Activated CD4-positive, alpha-beta T cell treated with anti-CD3 and anti-CD28 coated beads, Interleukin-2, Interleukin-6, amounts not matched to agents 100 ng/mL and 50 ng/mL, durations not matched to agents 16 hours and 8 hours (primary cell): Measurements from ENCODE around the gene CHN2.
"Not testable (repeated sequence)": the region's sequence is repeated elsewhere in the genome, so short reads cannot be mapped to it uniquely, and the experiment has no call there.

Source experiments
- DNase-seq: peaks from one replicate; pipeline ENCODE4 v3.0.0-alpha.2; 2020

The CHN2 gene

GRCh38 chr7:29190349-29191045 lies 4.1 kb upstream of the CHN2 start:
- no peak for DNase-seq

GRCh38 chr7:29192323-29192722 lies 2.3 kb upstream of the CHN2 start:
- DNase-seq, result no peak

DNA sequence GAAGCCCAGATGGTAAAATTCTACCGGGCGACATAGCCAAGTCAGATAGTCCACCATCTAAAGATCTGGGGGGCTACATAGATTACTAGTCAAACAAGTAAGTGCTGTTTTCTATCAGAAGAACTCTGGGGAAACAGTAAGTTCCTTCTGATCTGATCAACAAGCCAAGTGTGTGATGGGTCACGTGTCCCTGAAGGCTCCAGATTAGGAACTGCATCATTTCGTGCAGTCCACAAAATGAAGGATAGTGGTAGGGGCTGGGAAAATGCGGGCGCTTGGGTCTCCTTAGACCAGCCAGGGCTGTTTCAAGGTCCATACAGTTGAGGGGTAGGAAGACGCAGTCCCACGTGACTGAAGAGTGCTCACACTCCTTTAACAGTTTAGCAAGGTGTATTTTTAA lies 1.8 kb upstream of the CHN2 start:
- no peak for DNase-seq

- no peak for DNase-seq
Observed at GRCh38 chr7:29193316-29194205, 1.0 kb upstream of the CHN2 start.

DNA sequence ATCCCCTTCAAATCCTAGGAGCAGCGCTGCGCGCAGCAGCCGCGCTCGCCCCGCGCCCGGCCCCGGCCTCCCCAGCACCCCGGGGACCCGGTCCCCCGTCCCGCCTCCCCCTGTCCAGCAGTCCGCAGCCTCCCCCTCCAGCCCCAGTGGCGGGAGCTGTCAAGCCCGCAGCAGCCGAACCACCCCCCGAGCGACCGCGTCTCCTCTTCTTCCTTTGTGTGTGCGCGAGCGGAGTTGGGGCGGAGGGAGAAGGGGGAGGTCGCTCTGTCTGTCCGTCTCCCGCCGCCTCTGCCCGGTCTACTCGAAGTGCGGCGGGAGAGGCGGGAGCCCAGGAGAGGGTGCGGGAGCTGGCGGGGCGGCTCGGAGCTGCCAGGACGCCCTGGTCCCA lies 375 bp upstream of the CHN2 start:
- no peak for DNase-seq

DNA sequence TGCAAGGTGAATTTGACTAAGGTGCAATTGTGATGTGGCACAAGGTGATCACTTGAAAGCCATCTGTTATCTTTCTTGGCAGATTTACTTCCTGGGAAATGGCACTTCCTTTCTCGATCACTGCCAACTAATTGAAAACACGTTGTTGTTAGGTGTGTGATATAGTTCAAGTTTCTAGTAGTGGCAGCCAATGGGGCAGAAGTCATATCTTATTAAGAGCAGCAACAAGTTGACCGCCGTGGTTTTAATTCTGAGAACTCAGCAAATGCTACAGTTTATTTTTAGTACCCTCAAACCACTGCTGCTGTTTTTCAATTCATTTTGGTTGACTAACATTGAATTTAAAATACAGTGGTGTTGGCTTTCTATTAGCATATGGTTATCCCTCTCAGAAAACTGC lies 1.6 kb downstream of the CHN2 start:
- peak; percentile 29 for DNase-seq

DNA sequence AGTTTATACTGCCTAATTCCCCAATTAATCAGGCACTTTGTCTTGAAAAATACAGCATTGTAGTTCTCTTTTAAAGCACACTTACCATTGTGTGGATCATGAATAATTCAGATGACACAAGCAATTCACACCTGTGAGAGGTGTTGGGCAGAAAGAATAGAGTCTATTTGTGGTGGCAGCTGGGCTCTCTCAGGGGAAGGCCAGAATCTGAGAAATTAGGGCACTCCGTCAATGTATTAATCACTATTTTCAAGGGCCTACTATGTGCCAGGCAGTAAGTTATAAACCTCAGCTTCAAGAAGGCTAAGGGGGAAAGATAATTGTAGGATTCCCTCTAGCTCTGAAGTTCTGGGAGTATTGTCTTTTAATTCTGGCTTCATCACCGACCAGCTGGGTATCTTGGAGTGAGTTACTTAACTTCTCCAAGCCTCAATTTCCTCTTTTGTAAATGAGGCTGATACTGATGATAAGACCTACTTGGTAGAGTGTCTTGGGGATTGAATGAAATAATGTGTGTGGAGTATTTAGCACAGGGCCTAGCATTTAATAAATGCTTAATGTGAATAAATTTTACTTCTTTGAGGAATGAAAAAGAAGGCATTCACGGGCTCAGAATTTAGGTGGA lies 2.5 kb downstream of the CHN2 start:
- no peak for DNase-seq

- no peak for DNase-seq
Observed at GRCh38 chr7:29197916-29198315, 3.3 kb downstream of the CHN2 start.

DNA sequence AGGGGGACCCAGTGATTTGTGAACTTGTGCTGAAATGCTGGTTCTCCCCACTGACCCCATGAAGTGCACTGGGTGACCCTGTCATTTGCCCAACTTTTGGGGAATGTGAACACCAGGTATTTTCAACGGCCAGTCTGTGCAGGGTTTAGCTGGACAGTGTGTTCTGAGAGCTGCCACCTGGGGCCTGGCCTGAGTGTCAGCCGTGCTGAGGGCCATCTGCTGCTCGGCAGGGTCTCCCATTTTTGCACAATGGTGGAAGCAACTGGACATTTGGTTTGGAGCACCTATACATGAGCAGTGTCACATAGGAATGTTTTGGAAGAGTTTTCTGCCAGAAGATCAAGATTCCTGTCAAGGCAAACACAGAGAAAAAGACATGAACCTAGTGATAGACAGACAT lies 5.2 kb downstream of the CHN2 start:
- no peak for DNase-seq

DNA sequence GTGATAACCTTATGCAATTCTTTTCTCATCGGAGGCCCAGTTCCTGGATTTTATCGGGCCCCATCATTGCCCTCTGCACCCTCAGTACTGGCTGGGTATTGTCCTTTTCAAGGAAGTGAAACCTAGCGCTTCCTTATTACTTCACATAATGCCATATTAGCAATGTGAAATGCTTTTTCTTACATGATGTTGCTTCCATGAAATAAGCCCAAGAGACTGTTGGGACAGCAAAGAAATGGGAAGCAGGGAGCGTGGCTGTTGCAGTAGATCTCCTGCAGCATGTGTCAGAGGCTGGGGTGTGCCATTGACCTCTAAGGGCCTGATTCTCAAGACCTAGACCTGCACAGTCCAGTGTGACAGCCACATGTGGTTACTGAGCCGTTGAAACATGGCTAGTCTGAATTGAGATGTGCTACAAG lies 8.1 kb downstream of the CHN2 start:
- no peak for DNase-seq

- DNase-seq, result no peak
Observed at GRCh38 chr7:29204491-29205272, 10.1 kb downstream of the CHN2 start.

- DNase-seq, result no peak
Observed at GRCh38 chr7:29207162-29207801, 12.7 kb downstream of the CHN2 start.

DNA sequence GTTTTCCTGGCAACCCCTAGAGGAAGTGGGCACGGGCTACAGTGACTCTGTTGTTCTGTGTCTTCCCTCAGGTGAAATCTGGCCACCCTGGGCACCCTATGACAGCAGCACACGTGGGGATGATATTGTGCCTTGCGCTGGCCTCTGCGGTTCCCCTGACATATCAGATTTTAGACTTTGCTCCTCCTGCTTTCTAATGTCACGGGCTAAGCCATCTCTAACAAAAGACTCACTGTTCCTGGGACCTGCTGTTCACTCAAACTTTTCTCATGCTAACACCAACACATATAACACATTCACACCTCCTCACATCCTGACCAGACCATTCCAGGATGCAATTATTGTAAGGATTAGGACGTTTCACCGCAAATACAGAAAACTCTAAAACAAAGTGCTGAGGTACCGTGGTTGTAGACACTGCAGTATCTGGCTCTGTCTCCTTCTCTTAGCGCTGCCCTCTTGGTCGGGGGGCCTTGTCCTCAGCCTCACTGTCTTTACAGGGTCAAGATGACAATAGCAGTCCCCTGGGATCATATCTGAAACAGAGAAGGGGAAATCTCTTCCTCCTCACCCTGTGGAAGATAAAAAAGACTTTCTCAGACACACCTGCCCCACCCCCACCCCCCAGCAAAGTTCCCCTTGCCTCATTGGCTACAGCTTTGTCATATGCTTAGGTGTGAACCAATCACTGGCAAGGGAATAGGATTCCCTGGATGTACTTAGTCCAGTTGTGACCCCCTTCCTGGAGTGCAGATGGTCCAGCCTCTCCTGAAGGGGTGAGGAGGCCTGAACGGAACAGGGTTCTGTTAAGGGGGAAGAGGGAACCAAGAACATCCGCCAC lies 14.1 kb downstream of the CHN2 start:
- DNase-seq, result no peak

DNA sequence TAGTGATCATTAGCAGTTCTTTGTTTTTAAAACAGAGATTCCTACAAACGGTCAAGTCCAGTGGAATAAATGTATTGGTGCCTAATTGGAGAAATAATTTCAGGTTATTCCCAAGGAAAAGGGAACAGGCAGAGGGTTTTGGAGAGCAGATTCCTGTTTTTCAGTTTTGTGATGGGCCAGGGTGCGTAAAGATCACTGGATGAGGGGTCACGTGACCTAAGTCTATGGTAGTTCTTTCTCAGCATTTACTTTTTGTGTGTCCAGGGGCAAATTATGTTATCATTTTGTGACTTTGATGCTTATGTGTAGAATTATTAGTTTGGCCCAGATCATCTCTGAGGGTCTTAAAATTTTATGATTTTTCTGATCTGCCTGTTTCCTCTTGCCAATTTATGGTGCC lies 15.2 kb downstream of the CHN2 start:
- no peak for DNase-seq

DNA sequence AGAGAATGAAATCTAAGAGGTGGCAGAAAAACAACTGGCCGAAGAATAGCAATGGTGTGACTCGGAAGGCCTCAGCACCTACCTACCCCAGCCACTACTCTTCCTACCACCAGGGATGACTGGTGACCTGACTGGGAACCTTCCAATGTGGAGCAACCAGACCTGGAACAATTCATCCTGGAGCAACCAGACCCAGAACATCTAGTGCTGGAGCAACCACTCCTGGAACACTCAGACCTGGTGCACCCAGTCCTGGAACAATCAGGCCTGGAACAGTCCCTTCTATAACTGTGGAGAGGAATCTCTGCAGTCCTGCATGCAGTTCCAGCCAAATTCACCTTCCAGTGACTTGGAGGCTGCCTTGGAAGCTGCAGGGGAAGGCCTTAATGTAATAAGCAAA lies 18.2 kb downstream of the CHN2 start:
- DNase-seq, result not testable (repeated sequence)

DNA sequence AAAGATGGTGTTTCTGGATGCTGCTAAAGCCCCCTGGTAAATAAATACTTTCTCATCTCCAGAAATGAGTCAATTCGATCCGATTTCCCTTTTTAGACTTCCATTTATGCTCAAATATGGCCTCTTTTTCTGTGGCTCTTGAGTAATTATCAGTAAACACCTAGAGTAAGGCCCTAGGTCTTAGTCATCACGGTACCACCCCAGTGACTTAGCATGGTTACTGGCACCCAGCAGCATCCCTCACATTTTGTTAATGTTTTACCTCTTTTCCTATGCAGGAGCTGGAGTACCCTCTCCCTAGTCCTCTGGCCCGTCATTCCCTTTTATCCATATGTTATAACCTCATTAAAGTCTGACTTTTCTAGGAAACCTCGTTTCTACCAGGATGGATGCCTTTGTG lies 19.5 kb downstream of the CHN2 start:
- DNase-seq, result no peak

DNA sequence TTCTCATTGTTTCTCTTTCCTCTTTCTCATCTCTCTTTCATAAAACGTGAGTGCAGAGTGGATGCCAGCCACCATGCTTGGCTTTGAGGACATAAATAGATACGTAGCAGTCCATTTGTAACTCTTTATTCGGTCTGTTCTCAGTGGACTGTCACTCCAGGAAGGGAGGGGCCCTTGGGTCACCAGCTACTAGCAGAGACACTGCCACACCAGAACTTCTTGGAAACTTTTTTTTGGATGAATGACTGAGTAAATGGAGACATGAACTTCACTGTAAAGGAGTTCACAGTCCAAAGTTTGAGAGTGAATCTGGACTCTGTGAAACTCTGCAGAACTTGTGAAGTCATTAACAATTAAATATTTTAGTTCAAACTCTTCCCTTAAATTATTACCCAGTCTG lies 20.2 kb downstream of the CHN2 start:
- DNase-seq, result no peak

- no peak for DNase-seq
Observed at GRCh38 chr7:29216128-29216527, 21.6 kb downstream of the CHN2 start.

- no peak for DNase-seq
Observed at GRCh38 chr7:29217113-29217512, 22.5 kb downstream of the CHN2 start.

DNA sequence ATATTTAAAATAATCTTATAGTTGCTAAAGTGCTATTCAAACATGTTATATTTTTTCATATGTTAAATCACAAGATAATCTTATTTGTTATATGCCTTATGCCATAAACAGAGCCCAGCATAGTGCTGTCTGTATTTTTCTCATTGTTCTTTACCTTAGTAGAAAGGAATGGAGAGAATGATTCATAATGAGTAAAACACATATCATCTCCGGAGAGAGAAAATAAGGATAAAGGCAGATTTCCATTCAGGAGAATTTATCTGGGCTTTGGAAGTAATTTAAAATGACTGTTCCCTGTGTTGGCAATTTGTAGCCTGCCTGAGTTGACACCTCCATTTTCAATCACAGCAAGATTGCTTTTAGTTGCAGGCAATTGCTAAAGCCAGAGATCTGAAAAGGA lies 30.2 kb downstream of the CHN2 start:
- DNase-seq, result no peak

DNA sequence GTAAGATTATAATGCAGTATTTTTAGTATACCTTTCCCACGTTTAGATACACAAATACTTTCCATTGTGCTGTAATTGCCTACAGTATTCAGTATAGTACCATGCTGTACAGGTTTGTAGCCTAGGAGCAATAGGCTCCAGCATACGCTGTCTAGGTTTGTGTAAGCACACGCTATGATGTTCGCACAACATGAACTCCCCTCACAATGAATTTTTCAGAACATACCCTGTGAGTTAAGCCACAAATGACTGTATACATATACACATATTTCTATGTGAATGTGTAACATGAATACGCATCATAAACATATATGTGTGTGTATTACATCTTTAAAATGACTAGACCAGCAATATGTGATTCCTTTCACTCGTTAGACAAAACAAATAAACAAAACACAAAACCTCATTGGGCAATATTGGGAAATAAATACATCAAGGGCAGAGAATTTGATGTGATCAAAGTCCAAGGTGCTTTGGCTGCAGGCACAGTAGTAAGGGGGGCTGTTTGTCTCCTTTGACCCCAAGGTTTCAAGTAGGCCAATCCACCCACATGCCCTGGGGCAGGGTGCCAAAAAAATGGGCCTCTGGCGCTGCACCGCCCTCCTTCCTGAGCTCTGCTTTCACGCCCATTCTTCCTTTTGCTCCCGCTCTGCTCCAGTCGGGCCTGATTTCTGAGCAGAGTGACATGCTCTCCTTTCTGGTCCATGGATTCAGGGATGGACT lies 33.9 kb downstream of the CHN2 start:
- no peak for DNase-seq
